ENCODE measurements around the gene PCTP.
A peak's percentile ranks its signal among the peaks of the same experiment; 100 is the strongest.

Gene PCTP

DNA sequence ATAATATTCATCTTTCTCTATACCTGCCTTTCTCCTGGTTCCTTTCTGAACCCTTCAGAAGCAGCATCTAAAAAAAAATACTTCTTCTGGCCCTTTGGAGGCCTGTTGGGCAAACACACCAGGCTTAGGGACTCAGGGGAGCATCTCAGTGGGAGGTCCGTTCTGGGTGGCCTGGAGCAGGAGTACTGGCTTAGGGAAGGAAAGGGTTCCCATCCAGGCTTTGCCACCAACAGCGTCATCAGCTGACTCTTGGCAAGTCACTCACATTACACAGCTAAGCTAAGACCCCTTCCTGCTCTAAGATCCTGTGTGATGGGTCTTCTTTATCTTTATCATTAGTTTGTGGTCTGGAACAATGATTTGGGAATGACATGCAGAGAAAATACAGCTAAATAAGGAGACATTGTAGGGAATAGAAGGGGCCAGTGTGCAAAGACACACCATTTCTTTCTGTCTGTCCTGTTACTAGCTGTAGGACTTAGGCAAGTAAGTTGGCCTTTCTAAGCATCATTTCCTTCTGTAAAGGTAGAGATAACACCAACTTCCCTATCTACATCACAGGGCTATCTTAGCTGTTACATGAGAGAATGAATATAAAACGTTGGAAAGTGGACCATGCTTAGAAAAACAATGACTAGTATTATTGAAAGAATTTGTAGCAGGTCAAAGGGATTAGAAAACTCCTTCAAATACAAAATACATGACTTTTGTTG is 9.9 kb downstream of the PCTP start:
- DNase-seq: no peak

DNA sequence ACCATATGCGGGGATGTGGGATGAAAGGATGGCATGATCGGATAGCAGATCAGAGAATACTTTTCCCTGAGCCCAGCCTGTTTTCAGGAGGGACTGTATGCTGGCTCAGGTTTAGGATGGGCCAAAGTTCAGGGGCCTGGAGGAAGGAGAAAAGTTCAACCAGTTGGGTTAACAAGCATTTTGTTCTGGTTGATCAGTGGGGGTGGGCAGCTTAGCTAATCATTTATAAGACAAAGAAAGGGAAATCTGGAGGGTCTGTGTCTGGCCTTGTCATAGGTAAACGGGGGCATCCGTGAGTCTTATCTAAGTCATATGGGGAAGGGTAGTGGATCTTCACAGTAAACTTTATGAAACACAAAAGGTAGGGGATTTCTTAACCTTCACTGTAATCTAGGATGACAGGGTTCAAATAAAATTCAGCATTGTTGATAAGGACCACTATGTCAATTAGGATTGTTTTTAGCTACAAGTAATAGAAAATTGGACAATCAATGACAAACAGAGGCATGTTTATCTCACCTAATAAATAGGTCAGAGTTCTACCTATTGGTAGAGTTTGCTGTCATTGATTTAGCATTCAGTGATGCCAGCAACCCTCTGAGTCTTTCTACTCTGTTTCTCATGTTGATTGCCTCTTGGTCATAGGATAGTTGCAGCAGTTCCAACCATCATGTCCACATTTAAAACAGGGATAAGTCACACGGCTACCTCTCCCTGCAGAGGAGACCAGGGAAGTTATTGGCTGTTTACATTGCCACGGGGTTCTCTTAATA is 11.4 kb downstream of the PCTP start:
- no peak for DNase-seq

- DNase-seq: no peak
These were observed 13.0 kb downstream of the PCTP start for GRCh38 chr17:55763856-55764255.

DNA sequence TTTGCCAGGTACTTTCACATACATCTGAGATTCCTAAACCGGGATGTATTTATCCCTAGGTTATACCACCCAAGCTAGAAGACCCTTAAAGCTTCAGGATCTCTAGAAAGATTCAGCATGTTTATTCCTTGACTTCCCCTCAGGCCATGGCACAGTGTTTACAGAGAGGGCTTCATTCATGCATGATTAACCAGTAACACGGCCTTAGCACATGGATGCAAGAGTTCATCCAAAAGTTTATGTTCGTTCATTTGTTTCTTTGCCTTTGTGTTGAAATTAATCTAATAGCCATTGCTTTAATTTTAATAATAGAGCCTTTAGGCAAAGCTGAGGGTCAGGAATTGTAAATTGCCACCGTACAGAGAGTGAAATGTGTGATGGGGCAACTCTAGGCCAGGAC is 13.8 kb downstream of the PCTP start:
- DNase-seq: no peak

DNA sequence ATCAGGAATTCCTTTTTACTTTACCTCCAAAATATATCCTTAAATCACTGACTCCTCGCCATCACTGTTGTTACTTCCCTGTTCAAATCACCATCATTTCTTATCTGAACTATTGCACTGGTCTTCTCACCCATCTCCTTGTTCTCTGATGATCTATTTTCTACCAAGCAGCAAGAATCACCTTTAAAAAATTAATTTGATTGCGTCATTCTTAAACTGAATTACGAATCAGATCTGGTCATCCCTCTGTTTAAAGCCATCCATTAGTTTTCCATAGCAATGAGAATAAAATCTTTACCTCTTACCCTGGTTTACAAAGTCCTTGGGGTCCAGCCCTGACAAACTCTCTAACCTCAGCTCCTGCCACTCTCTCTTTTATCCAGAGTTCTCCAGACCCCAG is 14.6 kb downstream of the PCTP start:
- DNase-seq: no peak

- DNase-seq: no peak
These were observed 18.2 kb downstream of the PCTP start for GRCh38 chr17:55768936-55769624.

DNA sequence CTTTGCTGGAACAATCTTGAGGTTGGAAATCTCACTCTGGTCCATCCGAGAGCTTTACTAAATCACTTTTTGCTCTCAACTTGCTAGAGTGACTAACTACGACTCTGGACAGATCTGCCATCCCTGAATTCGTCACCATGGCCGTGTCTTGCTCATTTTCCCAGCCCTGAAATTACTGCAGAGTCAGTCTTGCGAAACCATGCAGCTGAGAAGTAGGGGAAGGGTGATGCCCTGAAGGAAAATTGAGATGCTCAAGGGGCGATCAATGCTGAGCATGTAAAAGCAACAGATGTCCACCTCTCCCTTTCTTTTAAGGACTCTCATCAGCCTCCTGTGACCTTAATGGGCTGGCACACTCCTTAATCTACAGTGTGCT is 18.8 kb downstream of the PCTP start:
- DNase-seq: no peak

DNA sequence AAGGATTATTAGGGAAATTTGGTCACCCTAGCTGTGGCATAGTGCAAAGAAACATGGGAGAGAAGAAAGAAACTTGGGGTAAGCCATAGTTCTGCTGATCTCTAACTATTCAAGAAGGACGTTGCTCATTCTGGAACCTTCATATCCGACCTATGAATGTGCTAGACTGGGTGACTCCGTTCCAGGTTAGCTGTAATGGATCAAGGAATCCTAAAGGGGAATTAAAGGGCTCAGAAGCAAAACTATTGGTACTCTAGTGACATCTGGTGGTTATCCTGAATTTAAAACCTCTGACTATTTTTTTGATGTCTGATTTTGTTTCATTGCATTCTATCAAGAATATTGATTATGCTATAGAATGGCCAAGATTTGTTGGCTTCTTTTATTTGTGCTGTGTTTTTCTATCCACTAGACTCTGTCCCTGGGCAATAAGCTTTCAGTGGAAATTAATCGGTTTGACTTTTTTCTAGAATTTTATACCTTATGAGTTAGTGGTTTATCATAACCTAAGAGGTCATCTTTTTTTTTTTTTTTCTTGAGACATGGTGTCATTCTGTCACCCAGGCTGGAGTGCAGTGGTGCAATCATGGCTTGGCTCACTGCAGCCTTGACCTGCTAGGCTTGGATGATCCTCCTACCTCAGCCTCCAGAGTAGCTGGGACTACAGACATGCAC is 19.5 kb downstream of the PCTP start:
- DNase-seq: peak; percentile 21

DNA sequence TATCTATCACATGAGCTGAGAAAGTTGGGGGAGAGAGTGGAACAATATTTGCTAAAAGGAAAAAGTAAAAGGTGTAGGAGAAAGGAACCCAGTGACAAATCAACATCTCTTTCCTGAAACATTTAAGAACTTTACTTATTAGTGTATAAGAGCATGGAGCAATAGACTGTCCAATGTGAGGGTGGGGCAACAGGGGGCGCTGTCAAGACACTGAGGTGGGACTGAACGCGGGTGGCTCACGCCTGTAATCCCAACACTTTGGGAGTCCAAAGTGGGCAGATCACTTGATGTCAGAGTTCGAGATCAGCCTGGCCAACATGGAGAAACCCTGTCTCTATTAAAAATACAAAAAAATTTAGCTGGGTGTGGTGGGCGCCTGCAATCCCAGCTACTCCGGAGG is 21.2 kb downstream of the PCTP start:
- no peak for DNase-seq

GRCh38 chr17:55773671-55774070 is 22.8 kb downstream of the PCTP start:
- no peak for DNase-seq

GRCh38 chr17:55774846-55775271 is 24.0 kb downstream of the PCTP start:
- no peak for DNase-seq

- no peak for DNase-seq
These were observed 25.4 kb downstream of the PCTP start for GRCh38 chr17:55776271-55776670.

DNA sequence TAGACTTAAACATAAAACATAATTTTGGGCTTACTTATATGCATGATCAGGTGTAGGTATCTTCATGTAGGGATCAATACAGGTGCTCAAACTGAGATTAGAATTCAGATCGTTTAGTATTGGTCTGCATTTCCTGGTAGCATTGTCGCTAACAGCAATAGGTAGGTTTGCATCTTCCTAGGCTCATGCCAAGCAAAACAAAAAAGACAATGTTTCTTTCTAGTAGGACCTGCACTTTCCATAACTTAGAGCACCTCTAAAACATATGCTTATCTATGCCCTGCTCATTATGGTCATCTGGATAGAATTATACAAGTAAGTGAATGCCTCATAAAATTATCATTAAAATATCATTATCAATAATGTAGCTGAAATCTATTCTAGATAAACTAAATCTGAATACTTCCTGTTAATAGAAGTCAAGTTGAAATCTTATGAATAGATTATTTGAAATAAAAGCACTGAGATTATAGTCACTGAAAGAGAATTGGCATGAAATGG is 26.7 kb downstream of the PCTP start:
- DNase-seq: no peak

DNA sequence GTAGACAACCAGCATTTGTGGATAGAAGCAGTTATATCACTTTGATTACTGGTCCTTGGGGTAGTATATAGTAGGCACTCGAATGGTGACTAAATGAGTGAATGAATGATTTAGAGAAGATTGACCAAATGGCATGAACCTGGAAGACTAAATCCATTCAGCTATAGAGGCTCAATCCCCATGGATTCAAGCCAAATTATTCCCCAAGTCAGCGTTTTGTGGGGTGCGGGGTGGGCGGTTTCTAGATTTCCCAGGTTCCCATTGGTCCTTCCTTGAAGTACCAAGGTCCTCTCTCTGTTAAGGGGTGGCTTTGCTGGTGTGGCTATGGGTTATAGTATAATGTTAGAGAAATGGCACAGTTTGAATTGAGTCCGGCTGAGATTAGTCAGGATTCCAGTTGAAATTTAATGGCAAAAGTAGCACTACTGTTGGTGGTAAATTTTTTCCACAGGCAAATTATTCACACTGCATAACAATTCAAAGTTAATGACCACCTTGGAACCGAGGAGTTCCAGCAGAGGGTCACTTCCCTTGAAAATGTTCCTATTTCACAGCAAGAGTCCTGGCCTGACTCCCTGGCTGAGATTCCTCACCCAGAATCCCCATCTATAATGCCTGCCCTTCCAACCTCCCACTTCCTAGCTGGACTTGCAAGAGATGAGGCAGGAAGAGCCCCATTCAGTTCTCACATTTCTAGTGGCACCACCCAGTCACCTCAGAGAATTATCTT is 27.7 kb downstream of the PCTP start:
- DNase-seq: no peak

DNA sequence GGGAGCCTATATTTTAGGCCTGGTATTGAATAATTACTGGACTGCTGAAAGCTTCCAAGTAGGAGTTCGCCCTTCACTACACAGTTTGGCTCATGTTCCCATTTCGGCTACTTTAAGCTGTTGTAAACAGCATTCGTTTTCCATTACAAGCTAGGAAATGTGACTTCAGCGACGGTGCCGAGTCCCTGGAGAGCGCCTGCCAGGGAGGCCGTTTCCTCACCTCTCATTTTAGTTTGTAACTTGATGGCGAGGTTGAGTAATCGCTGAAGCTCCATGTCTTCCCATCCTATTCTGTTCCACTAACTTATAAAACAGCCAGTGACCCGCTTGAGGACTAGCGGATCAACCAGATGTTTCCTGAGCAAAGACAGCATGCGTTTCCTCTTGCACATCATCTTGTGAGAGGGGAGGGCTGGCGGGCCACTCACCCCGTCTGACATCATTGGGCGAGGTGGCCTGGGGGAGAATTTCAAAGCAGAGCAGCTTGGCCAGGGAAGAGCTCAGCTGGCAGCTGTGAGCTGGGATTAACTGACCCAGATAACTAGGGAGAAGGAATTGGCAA is 32.9 kb downstream of the PCTP start:
- no peak for DNase-seq

DNA sequence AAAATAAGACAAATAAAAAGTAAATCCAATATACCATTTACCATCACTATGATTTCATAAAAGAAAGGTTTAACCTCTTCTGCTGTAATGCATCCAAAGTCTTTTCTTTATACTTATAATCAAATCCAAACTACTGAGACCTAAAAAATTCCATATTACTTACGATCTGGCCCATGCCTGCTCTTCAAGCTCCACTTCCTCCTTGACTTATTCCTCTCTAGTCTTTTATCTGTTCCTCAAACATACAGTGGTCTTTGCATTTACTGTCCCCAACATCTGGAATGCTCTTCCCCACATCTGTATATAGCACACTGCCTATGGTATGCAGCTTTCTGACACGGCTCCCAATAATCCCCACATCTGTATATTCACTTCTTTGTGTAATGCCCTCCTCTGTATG is 33.8 kb downstream of the PCTP start:
- DNase-seq: no peak

DNA sequence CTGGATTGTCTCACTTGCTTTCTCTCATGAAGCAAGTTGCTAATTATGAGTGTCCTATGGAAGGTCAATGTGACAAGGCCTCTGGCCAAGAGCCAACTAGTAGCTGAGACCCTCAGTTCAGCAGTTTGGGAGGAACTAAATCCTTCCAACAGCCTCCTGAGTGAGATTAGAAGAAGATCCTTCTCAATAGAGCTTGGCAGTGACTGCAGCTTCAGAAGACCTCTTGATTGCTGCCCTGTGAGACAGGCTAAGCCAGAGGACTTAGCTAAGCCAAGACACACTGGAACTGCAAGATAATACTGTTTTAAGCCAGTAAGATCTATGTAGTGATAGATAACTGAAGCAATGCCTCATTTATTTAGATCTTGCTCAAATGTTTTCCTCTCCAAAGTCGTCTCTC is 34.3 kb downstream of the PCTP start:
- no peak for DNase-seq

DNA sequence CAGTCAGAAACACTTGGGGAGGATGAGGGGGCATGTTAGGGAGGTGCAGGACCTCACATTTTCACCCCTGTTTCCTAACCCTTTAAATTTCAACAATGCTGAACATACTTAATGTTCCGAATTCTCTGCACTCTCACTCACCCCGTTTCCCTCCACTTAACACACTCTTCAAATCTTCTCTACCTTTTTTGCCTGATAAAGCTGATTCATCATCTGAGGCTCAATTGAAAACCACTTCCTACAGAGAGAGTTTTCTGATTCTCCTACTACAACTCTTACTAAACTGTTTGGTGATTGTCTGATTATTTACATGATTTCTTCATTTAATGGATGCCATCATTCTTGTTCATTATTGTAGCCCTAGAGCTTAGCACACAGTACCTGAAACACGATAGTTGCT is 42.4 kb downstream of the PCTP start:
- DNase-seq: no peak

DNA sequence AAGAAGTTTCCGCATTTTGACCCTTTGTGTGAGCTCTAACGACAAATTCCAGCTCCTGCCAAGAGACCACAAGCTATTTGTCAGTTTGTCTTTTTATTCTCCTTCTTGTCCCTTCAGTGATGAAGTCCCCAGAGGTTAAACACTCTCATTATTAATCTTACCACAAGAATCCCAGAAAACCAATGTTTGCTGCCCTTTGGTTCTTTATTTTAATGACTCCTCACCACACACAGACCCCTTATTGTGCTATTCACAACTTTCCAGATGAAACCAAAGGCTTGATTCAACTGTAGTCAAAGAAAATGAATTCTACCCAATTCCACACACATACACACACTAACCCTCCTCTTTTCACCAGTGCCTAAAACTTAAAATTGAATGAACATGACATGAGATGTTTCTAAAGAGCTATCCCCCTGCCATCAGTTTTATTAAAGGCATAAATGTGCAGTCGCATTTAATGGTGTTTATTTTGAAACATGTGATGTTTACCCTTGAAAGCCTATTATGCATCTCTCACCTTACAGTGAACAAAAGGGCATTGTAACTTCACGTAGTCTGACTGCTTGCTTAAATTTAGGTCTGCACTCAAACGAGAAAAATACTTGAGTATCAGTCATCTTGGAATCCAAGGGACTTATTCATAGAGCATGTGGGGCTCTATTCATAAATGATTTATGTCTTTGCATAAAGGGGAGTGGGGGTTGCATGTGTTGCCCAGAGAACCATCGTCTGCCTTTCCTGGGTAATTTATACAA is 44.1 kb downstream of the PCTP start:
- DNase-seq: no peak

DNA sequence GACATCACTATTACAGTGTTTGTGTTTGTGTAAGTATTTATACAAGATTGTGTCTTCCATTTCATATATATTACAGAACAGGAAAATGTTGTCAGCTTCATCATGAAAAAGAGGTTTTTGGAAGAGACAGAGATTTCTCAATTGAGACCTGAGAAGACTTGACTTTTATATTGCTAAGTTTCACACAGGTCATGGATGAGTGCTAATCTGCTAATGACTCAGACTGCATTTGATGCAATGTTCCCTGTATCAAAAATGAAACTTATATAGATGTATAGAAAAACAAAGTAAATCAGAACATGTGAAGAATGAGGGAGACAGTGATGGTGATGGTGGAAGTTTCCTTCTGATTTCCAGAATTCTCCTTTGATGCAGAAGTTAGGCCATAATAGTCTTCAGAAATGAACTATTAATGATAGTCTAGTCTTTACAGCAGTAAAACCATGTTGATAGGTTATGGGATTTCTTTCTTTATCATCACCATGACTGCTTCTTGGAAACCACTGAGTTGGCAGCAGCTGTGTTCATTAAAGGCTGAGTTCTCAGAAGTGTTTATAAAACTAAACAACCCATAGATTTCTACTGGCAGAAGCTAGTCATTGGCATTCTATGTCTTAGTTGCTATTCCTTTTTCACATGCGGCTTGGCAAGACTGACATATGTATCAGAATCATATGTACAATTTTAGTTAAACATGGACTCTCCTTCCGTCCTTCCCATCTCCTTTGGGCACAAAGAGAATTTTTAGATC is 56.1 kb downstream of the PCTP start:
- DNase-seq: no peak

GRCh38 chr17:55811536-55811935 is 60.7 kb downstream of the PCTP start:
- DNase-seq: no peak
